Natural killer cell (primary cell): Measurements from ENCODE around the gene PIK3R4. TPM values are rescaled to one million over a fixed set of nuclear protein-coding genes. Genes with fewer than 3 reads are reported as not detected.

ENCODE experiments used
- ATAC-seq, 3 donors: fragments of 150-1000 bp in 2 of 3; fragments of 200-7000 bp in 1 of 3; cut with Tn5 transposase; 1 replicate in 1 of 3; 2 replicates in 2 of 3; pipeline ENCODE4 v1.10.0; 2021; ENCODE audit warnings: mild to moderate bottlenecking in 2 of 3, moderate library complexity in 2 of 3
- DNase-seq, 2 donors: peaks; one replicate each; pipeline versions ENCODE4 v3.0.0 to v3.0.0-alpha.2; 2013 to 2021; ENCODE audit warnings: mixed read lengths in 1 of 2
- H3K27ac ChIP-seq: one replicate; pipeline ENCODE4 v1.5.1; 2013; ENCODE audit warnings: mild to moderate bottlenecking, low read length
- H3K27me3 ChIP-seq: one replicate; pipeline ENCODE4 v1.6.1; 2013; ENCODE audit warnings: low read length; ENCODE audit not compliant: control insufficient read depth, insufficient read depth
- H3K36me3 ChIP-seq: one replicate; pipeline ENCODE4 v1.6.1; 2013; ENCODE audit warnings: low read length; ENCODE audit not compliant: control insufficient read depth, insufficient read depth
- H3K4me1 ChIP-seq: one replicate; pipeline ENCODE4 v1.6.1; 2013; ENCODE audit warnings: low read length; ENCODE audit not compliant: control insufficient read depth, insufficient read depth
- H3K4me3 ChIP-seq: one replicate; pipeline ENCODE4 v1.5.1; 2013; ENCODE audit warnings: low read length
- H3K9me3 ChIP-seq: one replicate; pipeline ENCODE4 v1.6.1; 2013; ENCODE audit warnings: low read length; ENCODE audit not compliant: control insufficient read depth, insufficient read depth
- H3K27ac Mint-ChIP-seq, 2 donors: one replicate each; pipeline ENCODE4 v1.8.0; 2022; ENCODE audit warnings: mild to moderate bottlenecking in 2 of 2, mixed read lengths in 2 of 2, moderate library complexity in 1 of 2
- H3K27me3 Mint-ChIP-seq, 2 donors: one replicate each; pipeline ENCODE4 v1.8.0; 2022; ENCODE audit warnings: low read depth in 2 of 2, mixed read lengths in 2 of 2
- H3K36me3 Mint-ChIP-seq: one replicate; pipeline ENCODE4 v1.8.0; 2022; ENCODE audit warnings: mixed read lengths
- H3K4me1 Mint-ChIP-seq, 2 donors: one replicate each; pipeline ENCODE4 v1.8.0; 2022; ENCODE audit warnings: mixed read lengths in 2 of 2
- H3K4me3 Mint-ChIP-seq: one replicate; pipeline ENCODE4 v1.8.0; 2022; ENCODE audit warnings: mild to moderate bottlenecking, moderate library complexity, mixed read lengths
- H3K9me3 Mint-ChIP-seq, 2 donors: one replicate each; pipeline ENCODE4 v1.8.0; 2022; ENCODE audit warnings: mixed read lengths in 2 of 2
- CTCF ChIP-seq: fragments of 200-600 bp; IDR thresholded peaks from one replicate; pipeline ENCODE4 v1.8.0; 2022; ENCODE audit warnings: antibody characterized with exemption
- WGBS: methylation state at CpG from one replicate; pipeline ENCODE4 v1.1.7; 2013; ENCODE audit warnings: missing lambda C conversion rate; ENCODE audit not compliant: insufficient coverage; 5-methylcytosine and 5-hydroxymethylcytosine counted together
- intact Hi-C: fragments of 100-400 bp; cut with micrococcal nuclease; formaldehyde crosslinking; loops from one replicate; pipeline ENCODE4 v1.14.2; 2022
- total RNA-seq, 4 donors: library from RNA; stranded (reverse); fragments of 120-200 nt in 1 of 4; gene quantifications; one replicate each; pipeline versions ENCODE4 v1.2.3 to v1.2.4, GENCODE V29; 2013 to 2022

PIK3R4 gene
- total RNA-seq, 3 donors from 2014 or later (not counting 1 experiment from before 2014, with no cell fraction given), result 14.3 to 20.8 (median 17.0) TPM

- intact Hi-C loops, result no loop called here
- TF ChIP-seq CTCF, result no peak
- Mint-ChIP-seq H3K4me1 (no peaks in the 10 kb centered on the region), H3K27ac (no peak overlapping the region), H3K9me3 (no peaks in the 10 kb centered on the region), H3K36me3 (peaks cover 6% of the 10 kb centered on the region), H3K27me3 (no peaks in the 10 kb centered on the region), H3K4me3 (peak overlapping the region; percentile 43)
- no peaks in the 10 kb centered on the region for H3K4me1 ChIP-seq
- WGBS, result 94% methylated on average over 2 of the region's 2 CpGs
- H3K4me3 ChIP-seq, result no peak overlapping the region
- DNase-seq (no peak), ATAC-seq (no peak)
- H3K27ac ChIP-seq, result no peak overlapping the region
- peaks cover 19% of the 10 kb centered on the region for H3K36me3 ChIP-seq
- H3K9me3 ChIP-seq, result no peaks in the 10 kb centered on the region
- H3K27me3 ChIP-seq, result no peaks in the 10 kb centered on the region
Observed at GRCh38 chr3:130728037-130728436, 18.6 kb downstream of the PIK3R4 start.

DNA sequence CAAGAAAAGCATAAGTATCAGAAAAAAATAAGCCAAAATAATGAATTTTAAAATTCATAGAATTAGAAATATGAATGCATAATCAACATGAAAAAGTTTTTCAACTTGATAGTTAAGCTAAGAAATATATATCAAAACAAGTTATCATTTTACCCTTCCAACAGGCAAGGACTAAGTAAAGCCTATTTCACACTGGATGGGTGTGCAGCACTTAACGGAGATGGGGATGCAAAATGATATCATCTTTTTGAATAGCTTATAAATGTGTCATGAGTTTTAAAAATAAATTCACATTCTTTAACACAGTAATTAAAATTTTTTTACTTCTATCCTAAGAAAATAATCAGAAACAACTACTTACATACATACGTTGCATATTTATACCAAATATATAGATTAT lies 20.9 kb downstream of the PIK3R4 start:
- intact Hi-C loops, result no loop called here
- TF ChIP-seq CTCF, result no peak
- no CpG with 5 or more reads among the region's 2 CpGs for WGBS
- no peak overlapping the region for H3K27ac ChIP-seq
- ATAC-seq (no peak), DNase-seq (no peak)
- Mint-ChIP-seq H3K4me3 (no peak overlapping the region), H3K27me3 (no peaks in the 10 kb centered on the region), H3K9me3 (no peaks in the 10 kb centered on the region), H3K27ac (no peak overlapping the region), H3K4me1 (no peaks in the 10 kb centered on the region), H3K36me3 (peaks cover 7% of the 10 kb centered on the region)
- no peaks in the 10 kb centered on the region for H3K27me3 ChIP-seq
- H3K36me3 ChIP-seq, result peaks cover 19% of the 10 kb centered on the region
- no peaks in the 10 kb centered on the region for H3K4me1 ChIP-seq
- H3K4me3 ChIP-seq, result no peak overlapping the region
- H3K9me3 ChIP-seq, result no peaks in the 10 kb centered on the region

GRCh38 chr3:130715616-130716015 lies 31.0 kb downstream of the PIK3R4 start:
- Mint-ChIP-seq H3K4me1 (peaks cover 0 to 4% of the 10 kb centered on the region in 2 donors), H3K4me3 (no peak overlapping the region)

More at GRCh38 chr3:130715616-130716015, 31.0 kb downstream of the PIK3R4 start:
- Mint-ChIP-seq H3K36me3 (peaks cover 29% of the 10 kb centered on the region), H3K27me3 (no peaks in the 10 kb centered on the region), H3K9me3 (no peaks in the 10 kb centered on the region), H3K27ac (no peak overlapping the region)
- Histone ChIP-seq H3K36me3 (peaks cover 27% of the 10 kb centered on the region), H3K27ac (no peak overlapping the region), H3K4me1 (no peaks in the 10 kb centered on the region), H3K27me3 (no peaks in the 10 kb centered on the region), H3K4me3 (no peak overlapping the region), H3K9me3 (no peaks in the 10 kb centered on the region)
- TF ChIP-seq CTCF, result no peak
- no CpG with 5 or more reads among the region's 1 CpG for WGBS
- ATAC-seq, result no peak
- intact Hi-C loops, result no loop called here
- no peak for DNase-seq
